ENCODE results near the gene PXDN. TPM values are rescaled to one million over a fixed set of nuclear protein-coding genes. Genes with fewer than 3 reads are reported as not detected.

Gene PXDN
- total and polyA plus RNA-seq, 9 of the 15 experiments (the other 6 are each of a cell fraction or from before 2014, with no cell fraction given): 0.49 TPM; not detected in 8

GRCh38 chr2:1694371-1695271 is 49.7 kb downstream of the PXDN start:
- intact Hi-C loops (cut with micrococcal nuclease): no loop called here
- Histone ChIP-seq H3K36me3 (ENCODE audit: control insufficient read depth, insufficient read depth, low read length) (no peaks in the 10 kb centered on the region), H3K9me3 (replicated peaks; ENCODE audit: control insufficient read depth, insufficient read depth, low read depth, low read length) (no peaks in the 10 kb centered on the region), H3K9me1 (ENCODE audit: control insufficient read depth, insufficient read depth, low read length) (no peaks in the 10 kb centered on the region), H3K4me3 (no peak overlapping the region), H3K4me1 (replicated peaks in 1 of 2; ENCODE audit: control insufficient read depth in 2 of 2, insufficient read depth in 2 of 2, low read length in 2 of 2) (no peaks in the 10 kb centered on the region), H3K27ac (ENCODE audit: extremely low read depth, low read depth, low read length) (no peak overlapping the region), H3K27me3 (ENCODE audit: control insufficient read depth in 2 of 2, insufficient read depth in 2 of 2, low read length in 2 of 2) (peaks cover 0 to 21% of the 10 kb centered on the region in 2 experiments; a peak in 4 of 5 replicates), H4K20me1 (replicated peaks; ENCODE audit: control insufficient read depth, insufficient read depth, low read length) (no peaks in the 10 kb centered on the region), H2AFZ (ENCODE audit: low read depth, low read length) (no peak overlapping the region), H3K9ac (ENCODE audit: insufficient read depth in 1 of 2, low read depth in 2 of 2, low read length in 2 of 2) (no peak overlapping the region), H3K4me2 (ENCODE audit: insufficient read depth, low read length) (no peak overlapping the region), H3K79me2 (ENCODE audit: control insufficient read depth, insufficient read depth, low read length) (no peaks in the 10 kb centered on the region)
- POLR2A ChIA-PET: no interaction called here
- in situ Hi-C loops (cut with MboI): no loop called here
- DNase-seq (ENCODE audit: extremely low read depth in 1 of 4, low spot score in 3 of 4) (no peak), FAIRE-seq (no peak), ATAC-seq (no peak)
- no peak for TF ChIP-seq NELFE (IDR thresholded peaks at IDR 0.05; ENCODE audit: insufficient read depth, insufficient read length)
- no peak for TF ChIP-seq E2F4 (CRISPR knock-in tag; IDR thresholded peaks at IDR 0.05; ENCODE audit: low read depth)
- TF ChIP-seq E2F8 (IDR thresholded peaks at IDR 0.05; ENCODE audit: low read depth, partially characterized antibody): no peak
- no TSS peak for BruUV-seq (replicated peaks)
- under 1% methylated on average over 23 of the region's 25 CpGs for WGBS (ENCODE audit: insufficient coverage, low coverage, missing lambda C conversion rate)
- CTCF ChIA-PET (ENCODE audit: low intra/inter-chr PET ratio): no interaction called here

All from K562 (cell line).